GM18520 (cell line): ENCODE data around the gene TSHZ3.

Experiments
- ATAC-seq: cut with Tn5 transposase; IDR thresholded peaks from one replicate; pipeline ENCODE4 v1.9.1; 2021; ENCODE audit not compliant: unreplicated experiment

TSHZ3 gene

DNA sequence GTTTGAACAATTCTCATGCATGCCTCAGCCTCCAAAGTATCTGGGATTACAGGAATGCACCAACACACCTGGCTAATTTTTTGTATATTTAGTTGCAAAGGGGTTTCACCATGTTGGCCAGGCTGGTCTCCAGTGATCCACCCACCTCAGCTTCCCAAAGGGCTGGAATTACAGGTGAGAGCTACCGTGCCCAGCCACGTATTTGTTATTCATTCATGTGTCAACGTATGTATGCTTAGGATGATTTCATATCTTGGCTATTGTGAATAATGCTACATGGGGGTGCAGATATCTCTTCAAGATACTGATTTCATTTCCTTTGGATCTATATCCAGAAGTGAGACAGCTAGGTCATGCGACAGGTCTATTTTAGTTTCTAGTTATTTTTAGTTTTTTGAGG, 113.4 kb downstream of the TSHZ3 start:
- ATAC-seq, result no peak

DNA sequence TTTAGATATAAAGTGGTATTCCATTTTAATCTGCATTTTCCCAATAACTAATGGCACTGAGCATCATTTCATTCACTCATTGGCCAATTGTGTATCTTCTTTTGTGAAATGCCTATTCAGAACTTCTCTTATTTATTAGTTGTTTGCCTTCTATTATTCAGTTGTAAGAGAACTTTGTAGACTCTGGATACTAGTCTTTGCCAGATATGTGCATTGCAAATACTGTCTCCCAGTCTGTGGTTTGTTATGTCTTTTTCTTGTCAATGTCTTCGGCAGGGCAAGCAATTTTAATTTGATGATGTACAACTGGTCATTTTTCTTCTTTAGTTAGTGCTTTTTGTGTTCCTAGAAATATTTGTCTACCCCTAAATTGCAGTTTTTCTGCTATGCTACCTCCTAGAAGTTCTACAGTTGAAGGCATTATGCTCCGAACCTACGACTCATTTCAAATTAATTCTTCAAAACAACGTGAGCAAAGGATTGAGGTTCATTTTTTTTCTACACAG, 115.9 kb downstream of the TSHZ3 start:
- ATAC-seq, result no peak

DNA sequence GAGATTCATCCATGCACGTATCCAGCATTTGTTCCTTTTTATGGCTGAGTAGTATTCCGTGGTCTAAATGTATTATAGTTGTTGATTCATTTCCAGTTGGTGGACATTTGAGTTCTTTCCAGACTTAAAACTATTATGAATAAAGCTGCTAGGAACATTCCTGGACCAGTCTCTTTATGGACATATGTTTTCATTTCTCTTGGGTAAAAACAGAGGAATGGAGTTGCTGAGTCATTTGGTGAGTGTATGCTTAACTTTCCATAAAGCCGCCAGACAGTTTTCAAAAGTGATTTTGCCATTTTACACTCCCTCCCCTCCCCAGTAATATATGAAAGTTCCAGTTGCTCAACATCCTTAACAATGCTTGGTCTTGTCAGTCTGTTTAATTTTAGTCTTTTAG, 116.4 kb downstream of the TSHZ3 start:
- ATAC-seq, result no peak

DNA sequence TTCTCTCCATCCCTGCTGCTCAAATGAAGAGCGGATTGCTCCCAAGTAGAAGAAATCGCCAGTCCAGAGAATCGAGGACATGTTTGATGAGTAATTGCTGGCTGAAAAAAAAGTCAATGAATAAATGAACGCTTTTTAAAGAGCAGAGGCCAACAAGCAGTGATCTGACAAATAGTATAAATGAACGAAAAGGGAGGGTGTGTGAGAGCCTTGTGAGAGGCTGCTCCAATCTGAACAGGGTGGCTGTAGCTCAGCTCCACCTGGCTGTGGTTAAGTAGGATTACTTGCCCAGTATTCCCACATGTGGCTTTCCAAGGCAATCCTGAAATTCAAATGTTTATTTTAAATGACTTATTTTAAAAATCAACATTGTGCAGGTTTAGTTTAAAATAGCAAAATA, 117.1 kb downstream of the TSHZ3 start:
- no peak for ATAC-seq

DNA sequence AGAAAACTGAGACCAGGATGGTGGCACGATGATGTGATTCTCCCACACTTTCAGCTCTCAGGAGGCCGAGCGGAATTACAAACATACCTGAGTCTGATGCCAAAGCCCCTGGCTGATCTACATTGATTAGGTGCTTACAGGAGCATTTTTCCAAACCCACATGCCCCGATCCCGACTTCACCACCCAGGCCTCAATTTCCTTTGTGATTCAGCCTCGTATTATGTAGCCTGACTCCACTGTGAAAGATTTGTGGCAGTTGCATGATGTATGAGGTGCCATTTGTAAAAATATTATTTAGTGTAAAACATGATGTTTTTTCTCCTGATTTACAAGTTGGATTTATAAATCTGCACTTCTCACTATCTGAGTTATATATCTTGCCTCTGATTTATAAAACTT, 118.0 kb downstream of the TSHZ3 start:
- no peak for ATAC-seq

DNA sequence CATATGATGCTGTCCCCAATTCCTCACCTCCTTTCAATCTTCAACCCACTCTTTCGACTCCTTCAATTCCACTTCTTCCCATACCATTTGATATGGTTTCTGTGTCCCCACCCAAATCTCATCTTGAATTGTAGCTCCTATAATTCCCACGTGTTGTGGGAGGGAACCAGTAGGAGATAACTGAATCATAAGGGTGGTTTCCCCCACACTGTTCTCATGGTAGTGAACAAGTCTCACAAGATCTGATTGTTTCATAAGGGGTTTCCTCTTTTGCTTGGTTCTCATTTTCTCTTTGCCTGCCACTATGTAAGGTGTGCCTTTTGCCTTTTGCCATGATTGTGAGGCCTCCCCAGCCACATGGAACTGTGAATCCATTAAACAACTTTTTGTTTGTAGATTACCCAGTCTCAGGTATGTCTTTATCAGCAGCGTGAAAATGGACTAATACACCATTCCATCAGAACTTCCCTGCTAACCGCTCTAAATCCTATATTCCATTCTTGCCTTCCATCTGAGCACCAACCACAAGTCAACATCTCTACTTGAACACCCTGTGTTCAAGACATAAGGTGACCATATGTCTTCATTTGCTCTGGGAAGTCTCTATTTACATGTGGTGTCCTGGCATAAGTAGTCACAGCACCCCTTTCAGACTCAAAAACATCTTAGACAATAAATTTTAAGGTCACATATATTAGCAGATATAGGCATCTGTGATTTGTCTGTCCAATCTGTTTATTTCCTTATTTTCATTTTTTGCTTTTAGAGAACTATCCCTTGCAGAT, 122.9 kb downstream of the TSHZ3 start:
- no peak for ATAC-seq
